AG04450 (cell line): ENCODE measurements around the gene RAD1. TPM values are rescaled to one million over a fixed set of nuclear protein-coding genes. Genes with fewer than 3 reads are reported as not detected.
A peak's percentile ranks its signal among the peaks of the same experiment; 100 is the strongest.

Source experiments
- CTCF ChIA-PET: fragments of 300-600, 350-600 bp; formaldehyde crosslinking; extraction: SDS; loops from one replicate; lab custom pipeline; 2022; ENCODE audit warnings: antibody characterized with exemption, inconsistent platforms; lab: Charles Lee
- POLR2A ChIA-PET: fragments of 350-600 bp; formaldehyde crosslinking; extraction: SDS; loops from one replicate; lab custom pipeline; 2021; ENCODE audit warnings: antibody characterized with exemption, inconsistent platforms; lab: Yijun Ruan, JAX
- DNase-seq: peaks from one replicate; pipeline ENCODE4 v3.0.0-alpha.2; 2011; ENCODE audit warnings: low read depth, low spot score
- H3K27ac ChIP-seq: one replicate; pipeline ENCODE4 v1.5.1; 2012; ENCODE audit warnings: low read depth, low read length, control low read depth
- H3K27me3 ChIP-seq: one replicate; pipeline ENCODE4 v1.6.0; 2012; ENCODE audit warnings: low read length; ENCODE audit not compliant: control insufficient read depth, insufficient read depth
- H3K4me3 ChIP-seq: 2 replicates; pipeline ENCODE4 v1.5.1; 2011; ENCODE audit warnings: mild to moderate bottlenecking, low read depth, low read length, control low read depth
- H3K9me3 ChIP-seq: 2 replicates; pipeline ENCODE4 v1.5.1; 2012; ENCODE audit warnings: low read length; ENCODE audit not compliant: control insufficient read depth, insufficient read depth
- polyA minus RNA-seq: library from RNA; depleted of rRNA, polyadenylated mRNA; stranded (reverse); fragments of >200 nt; gene quantifications from 2 replicates; pipeline ENCODE4 v1.2.3, GENCODE V29; 2011; rRNA and poly(A)+ RNA removed
- polyA plus RNA-seq: library from polyadenylated mRNA; depleted of rRNA; stranded (reverse); fragments of >200 nt; gene quantifications from 2 replicates; pipeline ENCODE4 v1.2.3, GENCODE V29; 2011; rRNA removed
- TF ChIP-seq, protein P1 (sequence below): IDR thresholded peaks from 2 replicates; pipeline ENCODE4 v1.5.1; 2011; ENCODE audit warnings: low read depth, low read length, control low read depth, inconsistent platforms

The RAD1 gene, protein sequence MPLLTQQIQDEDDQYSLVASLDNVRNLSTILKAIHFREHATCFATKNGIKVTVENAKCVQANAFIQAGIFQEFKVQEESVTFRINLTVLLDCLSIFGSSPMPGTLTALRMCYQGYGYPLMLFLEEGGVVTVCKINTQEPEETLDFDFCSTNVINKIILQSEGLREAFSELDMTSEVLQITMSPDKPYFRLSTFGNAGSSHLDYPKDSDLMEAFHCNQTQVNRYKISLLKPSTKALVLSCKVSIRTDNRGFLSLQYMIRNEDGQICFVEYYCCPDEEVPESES
- polyA plus RNA-seq (34.5 and 40.9 TPM in 2 replicates), polyA minus RNA-seq (23.9 and 26.5 TPM in 2 replicates)

DNA sequence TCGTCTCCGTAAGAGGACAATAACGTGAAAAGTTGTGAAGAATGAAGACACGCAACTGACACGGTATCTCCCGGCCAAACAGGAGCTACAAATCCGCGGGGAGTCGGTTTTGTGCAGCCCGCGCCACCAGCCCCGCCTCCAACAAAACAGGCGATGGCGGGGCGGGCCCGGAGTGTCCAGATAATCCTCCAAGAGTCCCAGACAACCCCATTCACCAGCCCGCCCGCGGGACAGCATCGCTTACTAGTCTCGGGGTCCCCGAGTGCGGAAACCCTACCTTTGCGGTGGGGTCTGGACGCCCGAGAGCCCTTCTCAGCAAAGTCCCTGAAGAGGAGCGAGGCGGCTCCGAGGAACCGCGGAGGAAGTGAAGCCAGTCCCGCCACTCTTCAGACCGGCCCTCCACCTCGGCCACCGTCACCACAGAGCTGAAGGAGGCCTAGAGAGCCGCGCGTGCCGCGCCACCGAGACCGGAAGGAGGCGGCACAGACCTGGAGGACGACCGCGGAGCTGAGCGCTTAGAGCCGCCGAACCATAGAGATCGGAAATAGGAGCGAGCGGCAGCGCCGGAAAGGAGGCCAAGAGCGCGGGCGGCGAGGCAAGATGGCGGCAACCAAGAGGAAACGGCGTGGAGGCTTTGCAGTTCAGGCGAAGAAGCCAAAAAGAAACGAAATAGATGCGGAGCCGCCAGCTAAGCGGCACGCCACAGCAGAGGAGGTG lies at the start of gene RAD1, which contains the start of gene BRIX1:
RAD1 (minus strand) TSS at position 366 of the 717 bp plus-strand sequence. CDS start 612 bp downstream, outside the sequence.
BRIX1 (plus strand) TSS at position 573 of the 717 bp plus-strand sequence; CDS start at position 601, 28 bp downstream.
- TF ChIP-seq, protein P1, sequence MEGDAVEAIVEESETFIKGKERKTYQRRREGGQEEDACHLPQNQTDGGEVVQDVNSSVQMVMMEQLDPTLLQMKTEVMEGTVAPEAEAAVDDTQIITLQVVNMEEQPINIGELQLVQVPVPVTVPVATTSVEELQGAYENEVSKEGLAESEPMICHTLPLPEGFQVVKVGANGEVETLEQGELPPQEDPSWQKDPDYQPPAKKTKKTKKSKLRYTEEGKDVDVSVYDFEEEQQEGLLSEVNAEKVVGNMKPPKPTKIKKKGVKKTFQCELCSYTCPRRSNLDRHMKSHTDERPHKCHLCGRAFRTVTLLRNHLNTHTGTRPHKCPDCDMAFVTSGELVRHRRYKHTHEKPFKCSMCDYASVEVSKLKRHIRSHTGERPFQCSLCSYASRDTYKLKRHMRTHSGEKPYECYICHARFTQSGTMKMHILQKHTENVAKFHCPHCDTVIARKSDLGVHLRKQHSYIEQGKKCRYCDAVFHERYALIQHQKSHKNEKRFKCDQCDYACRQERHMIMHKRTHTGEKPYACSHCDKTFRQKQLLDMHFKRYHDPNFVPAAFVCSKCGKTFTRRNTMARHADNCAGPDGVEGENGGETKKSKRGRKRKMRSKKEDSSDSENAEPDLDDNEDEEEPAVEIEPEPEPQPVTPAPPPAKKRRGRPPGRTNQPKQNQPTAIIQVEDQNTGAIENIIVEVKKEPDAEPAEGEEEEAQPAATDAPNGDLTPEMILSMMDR, result no peak
- H3K27ac ChIP-seq, result peak within 1 kb of the TSS; percentile 77
- H3K27me3 ChIP-seq, result no peaks in the 10 kb centered on the region
- DNase-seq, result peak; percentile 90
- peaks cover 2% of the 10 kb centered on the region; the same call in 1 of the 2 replicates for H3K9me3 ChIP-seq
- ChIA-PET POLR2A (interaction anchor here (0.7 to 2.3 kb wide), 5 partner anchors 8 to 440 kb away, joined by 3 to 29 read pairs (median 3); partner anchors contain the start of gene DNAJC21), CTCF (interaction anchor here (0.9 to 3.1 kb wide), 4 partner anchors 8 to 429 kb away, joined by 4 to 15 read pairs (median 6); no protein-coding TSS in a partner anchor)
- peak within 1 kb of the TSS; percentile 98 for H3K4me3 ChIP-seq

DNA sequence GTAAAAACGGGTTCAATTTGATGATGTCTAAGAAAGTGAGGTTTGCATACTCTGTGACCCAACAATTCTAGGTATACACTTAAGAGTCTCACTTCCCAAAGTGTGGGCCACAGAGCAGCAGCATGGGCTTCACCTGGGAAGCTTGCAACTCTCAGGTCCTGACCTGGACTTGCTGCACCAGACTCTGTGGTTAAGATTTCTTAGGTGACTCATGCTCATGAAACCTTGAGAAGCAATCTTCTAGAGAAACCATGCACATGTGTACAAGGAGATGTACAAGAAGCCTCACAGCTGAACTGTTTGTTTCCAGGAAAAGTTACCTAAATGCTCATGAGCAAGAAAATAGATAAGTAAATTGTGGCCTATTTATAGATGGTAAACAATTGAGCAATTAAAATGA lies 44.0 kb upstream of the RAD1 start:
- CTCF ChIA-PET, result interaction anchor here (1.1 to 7.6 kb wide), 6 partner anchors 11 to 1131 kb away, joined by 3 to 76 read pairs (median 5); no protein-coding TSS in a partner anchor
- no peak overlapping the region for H3K27ac ChIP-seq
- no peaks in the 10 kb centered on the region for H3K9me3 ChIP-seq
- peak; percentile 34 for DNase-seq
- no peaks in the 10 kb centered on the region for H3K27me3 ChIP-seq
- POLR2A ChIA-PET, result no interaction called here
- H3K4me3 ChIP-seq, result no peak overlapping the region
- TF ChIP-seq, protein P1, result no peak

DNA sequence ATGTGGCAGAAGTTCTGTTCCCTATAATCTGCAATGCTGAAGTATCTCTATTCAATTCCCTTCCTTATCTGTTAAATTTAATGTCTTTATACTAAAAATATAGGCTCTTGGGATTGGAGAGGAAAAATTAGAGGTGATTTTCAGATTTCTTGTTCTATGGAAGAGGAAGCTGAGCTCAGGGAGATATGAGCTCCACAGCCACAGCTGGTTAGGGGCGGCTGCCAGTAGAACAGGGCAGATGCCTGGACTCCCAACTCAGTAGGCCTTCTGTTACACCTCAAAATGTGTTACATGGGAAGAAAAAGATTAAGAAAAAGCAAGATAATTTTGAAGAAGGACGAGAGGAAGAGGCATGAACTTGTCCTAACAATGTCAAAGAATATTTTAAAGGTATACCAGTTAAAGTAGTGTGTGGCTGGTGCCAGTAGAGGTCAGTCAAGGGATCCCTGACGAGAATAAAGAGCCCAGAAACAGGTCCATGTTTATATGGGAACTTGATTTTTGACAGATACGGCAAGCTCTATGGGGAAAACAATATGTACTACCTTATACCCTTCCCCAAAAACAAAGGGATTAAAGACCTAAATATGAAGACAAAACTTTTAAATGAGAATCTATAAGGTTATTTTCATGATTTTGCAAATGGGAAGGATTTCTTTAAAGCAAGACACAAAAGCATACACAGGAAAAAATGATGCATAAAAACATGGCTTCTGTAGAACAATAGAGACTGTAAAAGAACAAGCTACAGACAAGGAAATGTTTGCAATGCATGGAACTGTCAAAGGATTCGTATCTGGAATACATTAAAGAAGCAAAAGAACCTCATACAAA lies 42.8 kb upstream of the RAD1 start:
- H3K4me3 ChIP-seq, result no peak overlapping the region
- no peak for DNase-seq
- POLR2A ChIA-PET, result no interaction called here
- H3K27me3 ChIP-seq, result no peaks in the 10 kb centered on the region
- TF ChIP-seq, protein P1, result peak; percentile 73
- no peak overlapping the region for H3K27ac ChIP-seq
- H3K9me3 ChIP-seq, result no peaks in the 10 kb centered on the region
- CTCF ChIA-PET, result interaction anchor here (0.5 to 7.6 kb wide), 14 partner anchors 8 to 1132 kb away, joined by 3 to 76 read pairs (median 6); no protein-coding TSS in a partner anchor

DNA sequence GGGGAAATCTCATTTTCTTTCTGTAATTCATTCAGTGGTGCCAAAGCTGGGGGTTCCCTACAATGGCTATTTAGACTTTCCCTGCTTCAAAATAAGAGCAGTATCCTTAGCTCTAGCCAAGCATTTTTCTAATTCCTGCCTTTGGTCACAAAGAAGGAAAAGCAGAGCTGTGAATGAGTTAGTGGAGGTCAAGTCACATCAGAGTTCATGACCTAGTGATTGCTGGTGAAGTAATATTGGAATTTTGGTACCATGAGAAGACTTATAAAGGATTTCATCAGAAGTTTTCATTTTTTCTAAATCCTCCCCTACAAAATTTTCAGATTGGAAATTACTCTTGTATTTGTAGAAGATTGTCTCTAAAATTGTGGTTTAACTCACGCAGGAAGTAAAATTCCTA lies 42.0 kb upstream of the RAD1 start:
- Histone ChIP-seq H3K9me3 (no peaks in the 10 kb centered on the region), H3K27me3 (no peaks in the 10 kb centered on the region), H3K27ac (no peak overlapping the region), H3K4me3 (no peak overlapping the region)
- TF ChIP-seq, protein P1, result no peak
- no peak for DNase-seq
- POLR2A ChIA-PET, result interaction anchor here (0.5 kb wide), 1 partner anchor 39 kb away, joined by 3 read pairs; no protein-coding TSS in a partner anchor
- CTCF ChIA-PET, result interaction anchor here (1.5 to 7.6 kb wide), 4 partner anchors 9 to 969 kb away, joined by 5 to 76 read pairs (median 8); no protein-coding TSS in a partner anchor
